ENCODE measurements around the gene ORC2.
"Not testable (repeated sequence)": the region's sequence is repeated elsewhere in the genome, so short reads cannot be mapped to it uniquely, and the experiment has no call there.

Gene ORC2

GRCh38 chr2:200963124-200963917, at the start of gene ORC2:
ORC2 (minus strand) TSS chr2:200963660; CDS start chr2:200958123, 5,537 bp downstream.
- DNase-seq, result peak; percentile 96

DNA sequence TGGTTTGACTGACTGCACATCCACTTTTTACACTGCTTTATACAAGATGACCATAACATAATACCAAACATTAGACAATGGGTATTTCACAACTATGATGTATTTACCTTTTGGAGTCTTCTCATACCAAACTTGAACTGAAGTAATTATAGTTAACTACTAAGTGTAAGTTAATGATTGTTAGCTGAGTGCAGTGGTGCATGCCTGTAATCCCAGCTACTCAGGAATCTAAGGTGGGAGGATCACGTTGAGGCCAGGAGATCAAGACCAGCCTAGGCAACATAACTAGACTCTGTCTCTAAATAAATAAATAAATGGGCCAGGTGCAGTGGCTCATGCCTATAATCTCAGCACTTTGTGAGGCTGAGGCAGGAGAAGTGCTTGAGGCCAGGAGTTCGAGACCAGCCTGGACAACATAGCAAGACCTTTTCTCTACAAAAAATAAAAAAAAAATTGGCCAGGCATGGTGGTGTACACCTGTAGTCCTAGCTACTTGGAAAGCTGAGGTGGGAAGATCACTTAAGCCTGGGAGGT, 44.9 kb upstream of the ORC2 start:
- no peak for DNase-seq

DNA sequence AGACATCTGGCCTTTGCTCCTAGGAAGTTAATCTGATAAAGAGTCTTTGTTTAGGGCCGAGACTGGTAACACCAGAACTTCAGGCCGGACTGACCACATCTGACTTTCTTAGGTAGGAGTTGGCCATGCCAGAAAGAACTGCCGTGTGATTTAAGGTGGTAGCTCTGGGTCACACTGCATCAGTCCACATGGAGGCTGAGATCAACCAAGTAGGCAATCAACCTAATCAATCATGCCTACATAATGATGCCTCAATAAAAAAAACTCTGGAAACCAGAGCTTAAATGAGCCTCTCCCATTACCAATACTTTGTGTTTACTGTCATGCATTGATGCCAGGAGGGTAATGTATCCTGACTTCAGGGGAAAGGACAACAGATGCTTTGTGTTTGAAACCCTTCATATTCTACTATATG, 44.1 kb upstream of the ORC2 start:
- no peak for DNase-seq

DNA sequence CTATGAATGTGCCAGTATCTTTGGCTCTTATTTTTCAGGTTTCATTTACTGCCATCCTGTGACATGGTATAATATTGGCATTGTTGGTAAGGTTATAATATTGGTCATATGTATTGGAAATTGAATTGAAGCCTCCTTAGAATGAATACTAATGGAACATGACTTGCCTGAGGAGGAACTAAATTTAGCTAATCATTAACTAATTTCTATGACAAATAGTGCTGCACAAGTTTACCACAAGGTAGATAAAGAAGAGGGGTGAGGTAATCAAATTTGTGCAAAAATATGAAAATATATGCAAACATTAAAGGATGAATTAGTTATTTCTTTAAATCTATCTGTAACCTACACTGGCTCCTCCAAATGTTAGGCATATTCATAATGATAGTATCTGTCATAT, 43.2 kb upstream of the ORC2 start:
- no peak for DNase-seq

DNA sequence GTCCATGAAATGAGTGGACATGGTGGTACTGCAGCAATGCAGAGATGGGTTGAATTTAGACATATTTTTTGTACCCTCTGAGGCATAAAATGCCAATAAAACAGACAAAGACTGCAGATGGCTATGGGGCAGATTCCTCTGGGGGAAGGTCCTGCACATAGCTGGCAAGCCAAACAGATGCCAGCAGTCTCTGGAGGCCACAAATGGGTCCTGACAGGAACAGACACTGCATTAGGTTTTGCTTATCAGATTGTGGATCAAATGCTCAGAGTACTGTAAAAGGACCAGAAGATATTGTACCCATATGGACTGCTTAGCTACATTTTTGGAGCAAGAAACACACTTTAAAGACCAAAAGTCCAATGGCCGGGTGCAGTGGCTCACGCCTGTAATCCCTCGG, 40.9 kb upstream of the ORC2 start:
- no peak for DNase-seq

- DNase-seq, result no peak
Measured at GRCh38 chr2:200993097-200993496, 29.6 kb upstream of the ORC2 start.

DNA sequence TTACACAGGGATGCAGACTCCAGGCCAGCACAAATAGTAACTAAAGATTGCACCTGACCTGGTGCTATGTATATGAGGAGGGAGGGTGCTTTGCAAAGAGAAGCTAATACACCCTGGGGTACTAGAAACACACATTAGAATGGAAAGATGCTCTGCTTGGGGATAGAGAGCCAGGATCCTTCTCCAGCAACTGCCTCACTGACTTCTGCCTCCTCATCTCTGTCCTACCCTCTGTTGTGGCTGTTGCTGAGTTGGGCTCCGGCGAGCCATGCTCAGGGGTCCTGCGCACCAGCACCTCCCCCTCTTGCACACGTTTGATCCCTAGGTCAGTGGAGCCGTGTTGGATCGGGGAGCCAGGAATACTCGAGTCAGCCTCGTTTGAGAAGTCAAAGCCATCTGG, 23.7 kb upstream of the ORC2 start:
- DNase-seq, result no peak

DNA sequence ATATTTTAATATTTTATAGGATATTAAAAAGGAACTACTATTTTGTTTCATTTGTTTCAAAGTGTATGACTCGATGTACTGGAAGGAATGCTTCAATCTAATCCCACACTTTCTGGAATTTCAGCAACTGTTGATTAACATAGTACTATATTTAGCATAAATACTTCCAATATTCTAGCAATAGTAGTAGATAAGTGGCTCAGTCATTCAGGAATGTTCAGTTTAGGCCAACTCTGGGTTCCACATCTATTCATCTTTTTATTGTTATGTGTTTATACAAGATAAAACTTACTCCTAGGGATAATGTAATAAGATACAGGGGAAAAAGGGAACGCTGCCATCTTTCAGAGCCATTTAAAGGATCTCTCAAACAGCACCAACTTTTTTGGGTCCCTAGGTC, 22.3 kb upstream of the ORC2 start:
- no peak for DNase-seq

DNA sequence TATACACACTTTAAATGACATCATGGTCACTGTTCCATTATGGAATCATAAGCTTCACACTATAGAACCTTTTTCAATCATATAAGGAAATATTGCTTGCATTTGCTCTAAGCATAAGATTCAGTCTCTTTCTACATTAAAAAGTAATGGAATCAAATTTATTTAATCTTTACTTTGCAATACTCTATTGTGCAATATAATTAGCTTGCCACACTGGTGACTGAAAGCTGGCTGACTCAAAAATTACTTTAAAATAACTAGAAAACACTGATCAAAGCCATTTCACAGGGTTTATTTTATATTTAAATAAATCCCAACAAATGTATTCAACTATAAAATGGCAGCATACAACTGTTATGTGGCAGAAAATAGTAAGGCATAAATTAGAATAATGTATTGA, 13.2 kb upstream of the ORC2 start:
- DNase-seq, result no peak

- DNase-seq, result no peak
Measured at GRCh38 chr2:200975672-200976071, 12.2 kb upstream of the ORC2 start.

DNA sequence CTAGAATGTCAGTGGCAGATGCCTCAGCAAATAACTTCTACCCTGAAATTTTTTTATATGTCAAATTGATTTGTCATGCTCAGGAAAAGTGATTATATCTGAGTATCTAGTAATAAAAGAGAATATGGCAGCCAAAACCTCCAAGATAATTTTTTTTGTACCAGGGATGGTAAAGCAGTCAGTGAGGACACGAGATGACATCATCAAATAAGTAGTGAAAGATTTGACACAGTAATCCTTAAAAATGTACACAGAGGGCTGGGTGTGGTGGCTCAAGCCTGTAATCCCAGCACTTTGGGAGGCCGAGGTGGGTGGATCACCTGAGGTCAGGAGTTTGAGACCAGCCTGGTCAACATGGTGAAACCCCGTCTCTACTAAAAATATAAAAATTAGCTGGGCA, 6.6 kb upstream of the ORC2 start:
- not testable (repeated sequence) for DNase-seq

DNA sequence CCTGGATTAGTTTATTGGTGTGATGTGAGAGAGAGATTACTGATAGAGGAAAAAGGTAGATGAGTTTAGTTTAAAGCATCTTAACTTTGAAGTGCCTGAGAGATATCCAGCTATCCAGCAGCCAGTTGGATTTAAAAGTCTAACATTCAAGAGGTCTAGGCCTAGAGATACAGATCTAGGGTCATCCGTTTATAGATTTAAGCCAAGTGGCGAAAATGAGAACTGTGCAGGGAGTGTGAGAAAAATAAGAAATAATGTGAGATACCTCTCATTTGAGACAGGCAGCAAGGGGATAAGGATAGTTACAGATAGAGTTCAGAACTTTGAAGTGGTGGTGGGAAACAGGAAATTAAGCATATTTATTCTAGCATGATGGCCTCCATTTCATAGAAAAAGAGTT, 5.3 kb upstream of the ORC2 start:
- DNase-seq, result no peak

DNA sequence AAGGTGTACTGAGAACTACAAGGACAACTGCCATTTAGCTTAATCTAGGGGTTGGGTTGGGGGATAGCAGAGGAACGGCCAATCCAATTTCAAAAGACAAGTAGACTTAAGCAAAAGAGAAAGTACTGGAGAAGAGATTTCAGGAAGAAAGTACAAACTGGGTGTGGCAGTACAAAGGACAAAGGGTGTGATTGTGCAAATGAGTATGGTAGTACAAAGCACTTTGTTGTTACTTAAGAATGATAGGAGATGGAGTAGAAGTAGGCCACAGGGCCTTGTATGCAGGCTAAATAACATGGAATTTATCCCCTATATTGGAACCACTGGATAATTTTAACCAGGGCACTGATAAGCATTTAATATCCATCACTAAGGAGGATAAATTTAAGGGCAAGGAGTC, 4.7 kb upstream of the ORC2 start:
- DNase-seq, result no peak

DNA sequence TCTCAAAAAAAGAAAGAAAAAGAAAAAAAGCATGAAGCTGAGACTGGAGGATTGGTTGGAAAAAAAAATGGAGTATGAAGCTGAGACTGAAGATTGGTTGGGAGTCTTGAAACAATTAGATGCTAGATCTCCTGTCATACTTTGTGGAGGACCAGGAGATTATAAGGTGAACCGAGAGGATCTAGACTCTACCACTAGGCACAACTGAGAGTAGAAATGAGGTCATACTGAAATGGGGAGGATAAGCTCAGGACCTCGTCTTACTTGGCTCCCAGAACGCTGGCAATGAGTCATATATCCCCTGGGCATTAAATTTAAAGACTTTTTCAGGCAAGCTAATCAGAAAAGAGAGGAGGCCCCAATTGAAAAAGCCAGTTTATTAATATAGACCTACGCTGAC, 3.3 kb upstream of the ORC2 start:
- DNase-seq, result no peak

DNA sequence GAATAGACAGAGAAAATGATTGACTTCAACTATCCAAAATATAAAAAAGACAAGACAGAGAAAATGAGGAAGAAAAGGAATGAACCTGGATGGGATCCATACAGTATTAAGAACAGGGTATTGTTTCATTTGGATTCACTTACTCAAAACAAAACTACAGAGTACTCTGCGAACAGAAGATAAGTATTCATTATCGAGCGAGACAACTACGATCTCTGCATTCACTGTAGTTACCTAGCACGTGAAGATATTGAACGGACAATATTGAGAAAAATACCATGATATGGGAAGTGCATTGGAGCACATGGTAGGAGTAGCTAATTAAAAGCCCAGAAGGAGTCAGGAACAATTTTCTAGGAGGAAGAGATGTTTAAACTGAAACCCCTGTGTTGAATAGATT, 1.0 kb upstream of the ORC2 start:
- no peak for DNase-seq

DNA sequence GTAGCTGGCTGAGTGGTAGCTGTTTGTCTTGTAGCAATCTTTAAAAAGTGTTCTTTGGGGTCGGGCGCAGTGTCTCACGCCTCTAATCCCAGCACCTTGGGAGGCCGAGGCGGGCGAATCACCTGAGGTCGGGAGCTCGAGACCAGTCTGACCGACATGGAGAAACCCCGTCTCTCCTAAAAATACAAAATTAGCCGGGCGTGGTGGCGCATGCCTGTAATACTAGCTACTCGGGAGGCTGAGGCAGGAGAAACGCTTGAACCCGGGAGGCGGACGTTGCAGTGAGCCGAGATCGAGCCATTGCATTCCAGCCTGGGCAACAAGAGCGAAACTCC, 425 bp upstream of the ORC2 start:
- DNase-seq, result not testable (repeated sequence)

DNA sequence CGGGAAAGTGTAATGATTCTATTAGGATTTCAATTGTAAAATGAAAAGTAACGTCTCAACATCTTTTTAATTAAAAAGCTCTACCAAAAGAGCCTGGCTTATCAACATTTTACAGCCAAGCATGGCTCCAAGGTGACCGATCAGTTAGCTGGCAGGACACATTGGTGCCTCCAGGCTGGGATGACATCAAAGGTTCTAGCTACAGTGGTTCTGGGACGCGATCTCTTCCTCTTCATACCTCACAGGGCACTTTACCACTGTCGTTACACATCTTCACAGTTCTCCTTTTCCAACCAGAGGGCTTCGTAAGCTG, 693 bp downstream of the ORC2 start:
- DNase-seq, result no peak

GRCh38 chr2:200961674-200962073, 1.8 kb downstream of the ORC2 start:
- DNase-seq, result no peak

DNA sequence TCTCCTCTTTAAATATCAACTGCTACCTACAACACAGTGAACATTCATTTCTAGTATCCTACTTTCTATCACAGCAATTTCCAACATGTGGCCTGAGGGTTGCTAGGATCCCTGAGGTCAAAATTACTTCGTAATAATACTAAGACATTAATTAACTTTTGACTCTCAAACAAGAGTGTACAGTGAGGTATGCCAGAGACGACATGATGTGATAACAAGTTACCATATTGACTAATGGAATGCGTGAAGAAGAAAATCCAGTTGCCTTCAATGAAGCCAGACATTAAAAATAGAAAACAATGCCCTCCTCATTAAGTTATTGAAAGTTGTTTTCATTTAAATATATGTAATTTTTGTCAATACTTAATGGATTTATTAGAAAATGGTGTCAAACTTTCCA, 13.1 kb downstream of the ORC2 start:
- no peak for DNase-seq

DNA sequence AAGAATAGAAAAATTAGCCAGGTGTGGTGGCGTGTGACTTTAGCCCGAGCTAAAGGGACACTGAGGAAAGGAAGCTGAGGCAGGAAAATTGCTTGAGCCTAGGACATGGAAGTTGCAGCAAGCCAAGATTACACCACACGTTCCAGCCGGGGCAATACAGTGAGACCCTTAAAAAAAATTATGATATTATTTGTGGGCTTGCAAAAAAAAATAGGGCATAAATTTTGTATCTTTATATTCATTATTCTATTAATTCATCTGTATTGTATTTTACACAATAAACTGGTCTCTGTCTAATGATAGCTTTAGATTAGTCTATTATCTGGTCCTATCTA, 18.1 kb downstream of the ORC2 start:
- no peak for DNase-seq

DNA sequence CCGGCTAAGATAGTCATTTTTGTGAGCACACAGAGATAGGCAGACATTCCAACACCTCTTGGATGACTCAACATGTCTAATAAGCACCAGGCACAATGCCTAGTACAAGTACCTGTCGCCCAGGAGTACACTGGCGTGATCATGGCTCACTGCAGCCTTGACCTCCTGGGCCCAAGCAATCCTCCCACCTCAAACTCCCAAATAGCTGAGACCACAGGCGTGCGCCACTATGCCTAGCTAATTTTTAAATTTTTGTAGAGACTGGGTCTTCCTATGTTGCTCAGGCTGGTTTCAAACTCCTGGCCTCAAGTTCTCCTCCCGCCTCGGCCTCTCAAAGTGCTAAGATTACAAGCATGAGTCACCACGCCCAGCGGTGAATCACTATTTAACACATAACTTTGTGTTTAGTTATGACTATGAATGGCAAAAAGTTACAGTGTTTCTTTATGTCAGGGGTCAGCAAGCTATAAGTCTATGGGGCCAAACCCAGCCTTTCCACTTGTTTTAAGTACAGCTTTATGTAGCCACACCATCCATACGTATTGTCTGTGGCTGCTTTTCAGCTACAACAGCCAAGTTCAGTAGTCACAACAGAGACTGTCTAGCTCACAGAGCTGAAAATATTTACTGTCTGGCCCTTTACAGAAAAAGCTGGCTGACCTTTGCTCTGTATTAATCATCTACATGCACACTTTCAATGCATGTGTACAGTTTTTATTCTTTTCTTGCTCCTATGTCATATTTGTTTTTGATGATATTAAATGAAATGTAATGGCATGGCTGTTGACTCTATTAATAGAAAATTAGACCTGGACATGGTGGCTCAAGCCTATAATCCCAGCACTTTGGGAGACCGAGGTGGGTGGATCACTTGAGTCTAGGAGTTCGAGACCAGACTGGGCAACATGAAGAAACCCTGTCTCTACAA, 18.7 kb downstream of the ORC2 start:
- no peak for DNase-seq

- DNase-seq, result no peak
Measured at GRCh38 chr2:200943527-200944105, 19.8 kb downstream of the ORC2 start.

DNA sequence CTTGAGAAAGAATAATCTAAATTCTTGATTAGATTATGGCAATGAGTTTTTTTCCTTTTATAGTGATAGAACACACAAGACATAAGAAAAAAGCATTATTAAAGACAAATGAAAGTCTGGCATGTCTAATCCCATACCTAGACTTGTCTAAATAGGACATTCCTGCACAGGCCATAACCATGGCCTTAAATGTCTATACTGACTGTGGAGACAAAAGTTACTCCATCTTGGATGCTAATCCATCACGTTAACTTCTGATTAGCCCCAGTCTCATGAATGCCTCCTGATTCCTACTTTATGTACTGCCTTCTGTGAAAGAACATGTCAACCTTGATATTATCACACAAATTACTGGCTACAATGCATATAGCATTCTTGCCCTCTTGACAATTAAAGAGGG, 23.6 kb downstream of the ORC2 start:
- no peak for DNase-seq

Data from NCI-H2029 (cell line).